ENCODE data around the gene GNB1.
"Not testable (repeated sequence)": the region's sequence is repeated elsewhere in the genome, so short reads cannot be mapped to it uniquely, and the experiment has no call there.

GNB1 gene

GRCh38 chr1:1890506-1891348 lies at the start of gene GNB1:
Gene GNB1 (minus strand): TSS chr1:1891087. CDS start chr1:1825453, 65,634 bp downstream.
- in situ Hi-C loops (cut with HindIII; ENCODE audit: low pct_ligation_motif_present, low pct_unique_long_range_greater_than_20kb, low sequenced_read_pairs): no loop called here
- peak; percentile 88 for DNase-seq

- in situ Hi-C loops (cut with HindIII; ENCODE audit: low pct_ligation_motif_present, low pct_unique_long_range_greater_than_20kb, low sequenced_read_pairs): no loop called here
- DNase-seq: no peak
These were observed 49.2 kb upstream of the GNB1 start for GRCh38 chr1:1940123-1940425.

- no peak for DNase-seq
- in situ Hi-C loops (cut with HindIII; ENCODE audit: low pct_ligation_motif_present, low pct_unique_long_range_greater_than_20kb, low sequenced_read_pairs): no loop called here
These were observed 48.6 kb upstream of the GNB1 start for GRCh38 chr1:1939296-1940122.

DNA sequence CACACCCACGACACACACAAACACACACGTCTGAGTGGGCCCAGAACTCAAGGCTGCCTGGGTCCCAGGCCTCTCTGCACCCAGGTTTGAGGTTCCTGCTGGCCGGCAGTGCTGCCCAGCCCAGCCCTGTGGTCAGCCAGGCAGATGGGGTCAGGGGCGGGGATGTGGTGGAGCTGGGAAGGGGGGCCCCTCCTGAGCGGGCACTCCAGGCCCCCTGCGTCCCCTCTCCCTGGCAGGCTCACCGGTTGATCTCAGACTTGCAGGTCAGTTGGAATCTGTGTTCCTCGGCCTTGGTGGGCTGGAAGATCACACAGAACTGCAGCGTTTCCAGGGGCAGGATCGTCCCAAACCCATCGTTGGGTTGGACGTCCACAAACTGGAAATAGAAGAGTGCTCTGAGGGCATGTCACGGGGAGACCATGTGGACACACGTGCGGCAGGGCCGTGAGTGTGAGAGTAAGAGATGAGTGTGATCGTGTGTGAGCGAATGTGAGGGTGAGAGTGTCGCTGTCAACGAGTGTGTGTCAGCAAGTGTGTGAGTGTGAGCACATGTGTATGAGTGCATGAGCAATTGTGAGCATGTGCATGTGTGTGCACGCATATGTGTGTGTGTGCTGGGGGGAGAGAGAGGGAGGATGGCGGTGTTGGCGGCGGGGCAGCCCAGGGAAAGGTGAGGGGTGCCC lies 47.9 kb upstream of the GNB1 start:
- in situ Hi-C loops (cut with HindIII; ENCODE audit: low pct_ligation_motif_present, low pct_unique_long_range_greater_than_20kb, low sequenced_read_pairs): no loop called here
- DNase-seq: no peak

GRCh38 chr1:1938276-1938573 lies 47.3 kb upstream of the GNB1 start:
- in situ Hi-C loops (cut with HindIII; ENCODE audit: low pct_ligation_motif_present, low pct_unique_long_range_greater_than_20kb, low sequenced_read_pairs): no loop called here
- DNase-seq: no peak

- in situ Hi-C loops (cut with HindIII; ENCODE audit: low pct_ligation_motif_present, low pct_unique_long_range_greater_than_20kb, low sequenced_read_pairs): no loop called here
- no peak for DNase-seq
These were observed 46.8 kb upstream of the GNB1 start for GRCh38 chr1:1937549-1938275.

- no peak for DNase-seq
- in situ Hi-C loops (cut with HindIII; ENCODE audit: low pct_ligation_motif_present, low pct_unique_long_range_greater_than_20kb, low sequenced_read_pairs): no loop called here
These were observed 46.2 kb upstream of the GNB1 start for GRCh38 chr1:1937061-1937460.

DNA sequence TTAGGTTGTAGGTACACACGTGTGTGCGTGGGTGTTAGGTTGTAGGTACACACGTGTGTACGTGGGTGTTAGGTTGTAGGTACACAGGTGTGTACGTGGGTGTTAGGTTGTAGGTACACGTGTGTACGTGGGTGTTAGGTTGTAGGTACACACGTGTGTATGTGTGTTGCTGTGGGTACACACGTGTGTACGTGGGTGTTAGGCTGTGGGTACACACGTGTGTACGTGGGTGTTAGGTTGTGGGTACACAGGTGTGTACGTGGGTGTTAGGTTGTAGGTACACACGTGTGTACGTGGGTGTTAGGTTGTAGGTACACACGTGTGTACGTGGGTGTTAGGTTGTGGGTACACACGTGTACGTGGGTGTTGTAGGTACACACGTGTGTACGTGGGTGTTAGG lies 44.0 kb upstream of the GNB1 start:
- in situ Hi-C loops (cut with HindIII; ENCODE audit: low pct_ligation_motif_present, low pct_unique_long_range_greater_than_20kb, low sequenced_read_pairs); DNase-seq: not testable (repeated sequence)

GRCh38 chr1:1929639-1930545 lies 39.0 kb upstream of the GNB1 start:
- in situ Hi-C loops (cut with HindIII; ENCODE audit: low pct_ligation_motif_present, low pct_unique_long_range_greater_than_20kb, low sequenced_read_pairs): no loop called here
- DNase-seq: no peak

DNA sequence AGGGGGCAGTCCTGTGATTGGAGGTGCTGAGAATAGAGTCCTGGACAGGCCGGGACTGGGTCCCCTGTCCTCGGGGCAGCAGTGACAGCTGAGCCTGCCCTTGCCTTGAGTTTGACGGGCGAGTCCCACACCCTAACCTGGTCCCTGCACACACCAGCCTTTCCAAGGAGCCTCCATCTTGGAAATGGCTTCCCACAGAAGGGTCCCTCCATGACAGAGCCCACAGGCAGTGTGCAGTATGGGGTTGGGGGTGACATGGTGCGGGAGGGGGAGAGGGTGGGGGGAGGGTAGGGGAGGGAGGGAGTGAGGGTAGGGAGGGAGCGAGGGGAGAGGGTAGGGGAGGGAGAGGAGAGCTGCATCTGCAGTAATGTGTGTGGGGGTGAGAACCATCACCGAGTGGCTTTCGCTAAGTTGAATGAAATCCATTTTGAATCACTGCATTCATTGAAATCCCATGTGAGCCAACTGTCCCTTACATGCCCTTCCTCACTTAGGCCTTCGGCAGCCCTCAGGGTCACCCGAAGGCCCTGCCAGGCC lies 38.3 kb upstream of the GNB1 start:
- DNase-seq: no peak
- in situ Hi-C loops (cut with HindIII; ENCODE audit: low pct_ligation_motif_present, low pct_unique_long_range_greater_than_20kb, low sequenced_read_pairs): no loop called here

DNA sequence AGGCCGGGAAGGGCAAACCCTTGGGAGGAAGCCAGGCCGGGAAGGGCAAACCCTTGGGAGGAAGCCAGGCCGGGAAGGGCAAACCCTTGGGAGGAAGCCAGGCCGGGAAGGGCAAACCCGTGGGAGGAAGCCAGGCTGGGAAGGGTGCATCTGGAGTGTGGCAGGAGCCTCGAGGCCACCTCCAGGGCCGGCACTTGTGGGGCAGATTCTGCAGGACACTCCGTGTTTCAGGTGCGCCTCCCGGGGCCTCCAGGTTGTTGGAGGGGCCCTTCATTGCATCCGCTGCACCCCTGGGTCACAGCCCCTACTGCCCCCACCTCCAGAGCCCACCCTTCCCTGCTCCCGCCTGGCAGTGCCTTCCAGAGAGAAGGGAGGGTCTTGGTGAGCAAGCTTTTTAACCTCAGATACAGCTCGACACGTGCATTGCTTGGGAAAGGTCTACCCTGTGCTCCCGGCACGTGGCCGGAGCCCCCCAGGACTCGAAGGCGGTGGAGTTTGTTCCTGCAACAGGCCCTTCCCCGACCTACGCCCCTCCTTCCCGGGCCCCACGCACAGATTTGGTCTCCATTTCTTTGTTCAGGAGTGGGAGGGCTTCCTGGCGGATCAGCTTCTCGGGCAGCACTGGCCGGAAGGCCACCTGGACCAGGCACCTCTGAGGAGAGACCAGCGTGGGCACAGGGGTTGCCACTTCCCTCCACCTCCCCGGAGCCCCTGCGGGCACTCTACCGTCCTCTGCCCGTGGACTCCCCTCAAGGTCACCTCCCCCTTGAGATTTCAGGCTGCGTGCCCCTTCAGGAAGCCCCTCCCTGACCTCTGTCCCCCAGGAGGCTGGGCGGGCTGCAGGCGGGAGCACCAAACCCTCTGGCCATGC lies 37.6 kb upstream of the GNB1 start:
- no peak for DNase-seq
- in situ Hi-C loops (cut with HindIII; ENCODE audit: low pct_ligation_motif_present, low pct_unique_long_range_greater_than_20kb, low sequenced_read_pairs): no loop called here

GRCh38 chr1:1927751-1928150 lies 36.9 kb upstream of the GNB1 start:
- DNase-seq: no peak
- in situ Hi-C loops (cut with HindIII; ENCODE audit: low pct_ligation_motif_present, low pct_unique_long_range_greater_than_20kb, low sequenced_read_pairs): no loop called here

DNA sequence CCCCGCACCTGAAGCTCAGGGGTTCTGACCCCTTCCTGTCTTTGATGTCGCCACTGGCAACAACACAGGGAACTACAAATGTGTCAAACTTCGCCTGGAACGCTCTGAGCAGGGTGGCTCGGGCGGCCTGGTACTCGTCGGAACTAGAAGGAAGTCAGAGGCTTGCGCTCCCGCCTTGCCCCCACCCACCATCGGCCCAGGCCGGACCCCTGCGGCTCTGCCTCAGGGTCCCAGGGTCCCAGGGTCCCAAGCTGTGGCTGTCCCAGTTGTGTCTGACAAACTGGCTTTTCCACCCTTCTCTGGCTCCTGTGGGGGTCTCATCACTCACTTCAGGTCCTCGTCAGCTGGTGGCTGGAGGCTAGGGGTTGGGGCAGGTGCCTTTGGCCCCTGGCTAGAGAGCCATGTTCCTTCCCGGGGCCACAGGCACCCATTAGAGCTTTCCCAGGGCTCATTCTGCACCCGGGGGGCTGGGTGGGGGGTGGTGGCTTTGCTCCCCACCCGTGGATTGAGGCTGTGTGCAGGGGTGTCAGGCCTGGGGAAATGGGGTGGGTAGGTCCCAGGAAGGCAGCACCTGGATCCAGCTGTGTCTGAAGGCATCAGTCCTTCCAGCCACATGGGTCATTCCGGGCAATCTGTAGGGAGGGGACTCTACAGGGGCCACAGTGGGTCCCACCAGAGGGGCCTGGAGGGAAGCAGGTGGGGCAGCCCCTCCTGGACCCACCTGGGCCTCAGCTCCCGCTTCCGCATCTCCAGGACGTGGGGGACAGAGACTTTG lies 36.2 kb upstream of the GNB1 start:
- DNase-seq: no peak
- in situ Hi-C loops (cut with HindIII; ENCODE audit: low pct_ligation_motif_present, low pct_unique_long_range_greater_than_20kb, low sequenced_read_pairs): no loop called here

- in situ Hi-C loops (cut with HindIII; ENCODE audit: low pct_ligation_motif_present, low pct_unique_long_range_greater_than_20kb, low sequenced_read_pairs): no loop called here
- no peak for DNase-seq
These were observed 35.5 kb upstream of the GNB1 start for GRCh38 chr1:1926346-1926811.

GRCh38 chr1:1925437-1926345 lies 34.8 kb upstream of the GNB1 start:
- no peak for DNase-seq
- in situ Hi-C loops (cut with HindIII; ENCODE audit: low pct_ligation_motif_present, low pct_unique_long_range_greater_than_20kb, low sequenced_read_pairs): no loop called here

Data from ACHN (cell line).